ENCODE data around the gene CLNK.

Gene CLNK

GRCh38 chr4:10470505-10470904 lies 214.1 kb downstream of the CLNK start:
- POLR2A ChIA-PET = no interaction called here
- no peak for TF ChIP-seq FOXA1 (IDR thresholded peaks at IDR 0.05)
- DNase-seq (ENCODE audit: extremely low spot score) = no peak
- CTCF ChIA-PET = no interaction called here

DNA sequence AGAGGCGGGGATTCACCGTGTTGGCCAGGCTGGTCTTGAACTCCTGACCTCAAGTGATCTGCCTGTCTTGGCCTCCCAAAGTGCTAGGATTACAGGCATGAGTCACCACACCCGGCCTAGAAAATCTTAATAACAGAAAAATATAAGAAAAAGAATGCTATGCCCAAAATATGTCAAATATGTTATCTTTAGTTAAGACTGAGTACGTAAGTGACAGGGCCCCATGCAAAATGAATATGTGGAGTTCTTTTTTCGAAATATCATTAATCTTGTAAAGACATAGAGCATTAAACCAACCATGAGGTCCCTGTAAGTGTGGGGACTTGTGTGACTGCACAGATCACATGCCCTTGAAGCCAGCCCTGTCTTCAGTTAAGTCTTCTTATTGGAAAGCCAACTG lies 218.4 kb downstream of the CLNK start:
- DNase-seq (ENCODE audit: extremely low spot score) = no peak
- POLR2A ChIA-PET = no interaction called here
- TF ChIP-seq SP1 (IDR thresholded peaks at IDR 0.05) (no peak), LEF1 (IDR thresholded peaks at IDR 0.05; ENCODE audit: borderline replicate concordance) (no peak), SUZ12 (IDR thresholded peaks at IDR 0.05) (no peak), PKNOX1 (IDR thresholded peaks at IDR 0.05) (no peak), L3MBTL2 (conservative IDR thresholded peaks at IDR 0.05) (no peak), NFRKB (IDR thresholded peaks at IDR 0.05) (no peak), FOXK2 (IDR thresholded peaks at IDR 0.05) (no peak)
- CTCF ChIA-PET = no interaction called here

GRCh38 chr4:10462876-10463275 lies 221.7 kb downstream of the CLNK start:
- CTCF ChIA-PET = interaction anchor here (0.7 kb wide), 1 partner anchor 338 kb away, joined by 3 read pairs; no protein-coding TSS in a partner anchor
- no peak for DNase-seq (ENCODE audit: extremely low spot score)
- TF ChIP-seq HDGF (IDR thresholded peaks at IDR 0.05; ENCODE audit: borderline replicate concordance) (no peak), FOXA1 (IDR thresholded peaks at IDR 0.05) (no peak), ELF4 (IDR thresholded peaks at IDR 0.05) (no peak)
- POLR2A ChIA-PET = no interaction called here

DNA sequence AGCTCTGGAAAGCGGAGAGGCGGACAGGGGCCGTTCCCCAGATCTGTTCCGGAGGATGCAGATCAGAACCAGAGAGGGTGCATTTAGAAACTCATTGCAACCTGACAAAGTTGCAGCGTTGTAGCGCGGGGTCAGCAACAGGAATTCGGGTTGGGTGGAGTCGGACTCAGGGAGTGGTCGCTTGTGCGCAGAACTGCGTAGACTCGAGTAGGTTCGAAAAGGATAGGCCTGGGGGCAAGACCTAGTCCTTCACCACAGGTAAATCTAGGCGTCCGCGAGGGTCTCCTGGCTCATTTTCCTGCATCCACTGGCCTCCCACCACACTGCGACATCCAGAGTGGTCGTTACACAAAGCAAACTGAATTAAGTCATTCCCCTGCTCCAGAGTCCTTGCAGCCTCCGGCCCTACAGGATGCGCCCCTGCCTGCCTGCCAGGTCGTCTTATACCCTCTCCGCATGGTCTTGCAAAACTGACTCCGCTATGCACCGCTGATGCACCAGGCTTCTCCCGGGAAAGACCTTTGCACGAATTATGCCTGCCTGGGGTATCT lies 222.6 kb downstream of the CLNK start:
- POLR2A ChIA-PET = no interaction called here

GRCh38 chr4:10461091-10461849 lies 223.3 kb downstream of the CLNK start:
- DNase-seq (ENCODE audit: extremely low spot score) = peak; percentile 86
- TF ChIP-seq L3MBTL2 (conservative IDR thresholded peaks at IDR 0.05) (peak; percentile 61; the same call in 1 of the 2 replicates), ARNT (IDR thresholded peaks at IDR 0.05) (no peak)
- POLR2A ChIA-PET = no interaction called here

More for the DNA sequence above, 222.6 kb downstream of the CLNK start:
- no peak for TF ChIP-seq SP1 (IDR thresholded peaks at IDR 0.05)
- TF ChIP-seq ARNT (IDR thresholded peaks at IDR 0.05) = no peak
- no peak for TF ChIP-seq FOXK2 (IDR thresholded peaks at IDR 0.05)
- no peak for TF ChIP-seq HDGF (IDR thresholded peaks at IDR 0.05; ENCODE audit: borderline replicate concordance)
- TF ChIP-seq BHLHE40 (IDR thresholded peaks at IDR 0.05; ENCODE audit: borderline replicate concordance) = no peak
- no peak for TF ChIP-seq NFRKB (IDR thresholded peaks at IDR 0.05)
- TF ChIP-seq PKNOX1 (IDR thresholded peaks at IDR 0.05) = no peak
- no peak for TF ChIP-seq LEF1 (IDR thresholded peaks at IDR 0.05; ENCODE audit: borderline replicate concordance)
- no peak for TF ChIP-seq L3MBTL2 (conservative IDR thresholded peaks at IDR 0.05)
- no peak for TF ChIP-seq TARDBP (IDR thresholded peaks at IDR 0.05)
- TF ChIP-seq ZNF384 (IDR thresholded peaks at IDR 0.05) = no peak
- TF ChIP-seq CTBP1 (IDR thresholded peaks at IDR 0.05; ENCODE audit: borderline replicate concordance) = no peak
- TF ChIP-seq FOXA1 (IDR thresholded peaks at IDR 0.05) = no peak
- TF ChIP-seq SUZ12 (IDR thresholded peaks at IDR 0.05) = no peak
- no peak for TF ChIP-seq FOXM1 (IDR thresholded peaks at IDR 0.05; ENCODE audit: borderline replicate concordance)
- no peak for TF ChIP-seq ELF4 (IDR thresholded peaks at IDR 0.05)
- CTCF ChIA-PET = interaction anchor here (0.6 to 1.7 kb wide), 3 partner anchors 9 to 76 kb away, joined by 3 to 5 read pairs (median 4); no protein-coding TSS in a partner anchor
- no peak for DNase-seq (ENCODE audit: extremely low spot score)

GRCh38 chr4:10460313-10461047 lies 224.1 kb downstream of the CLNK start:
- TF ChIP-seq BHLHE40 (IDR thresholded peaks at IDR 0.05; ENCODE audit: borderline replicate concordance) (no peak), SUZ12 (IDR thresholded peaks at IDR 0.05) (no peak), SP1 (IDR thresholded peaks at IDR 0.05) (no peak), FOXA1 (IDR thresholded peaks at IDR 0.05) (no peak), PKNOX1 (IDR thresholded peaks at IDR 0.05) (no peak), HDGF (IDR thresholded peaks at IDR 0.05; ENCODE audit: borderline replicate concordance) (no peak), LEF1 (IDR thresholded peaks at IDR 0.05; ENCODE audit: borderline replicate concordance) (no peak), ELF4 (IDR thresholded peaks at IDR 0.05) (no peak), NFRKB (IDR thresholded peaks at IDR 0.05) (no peak), CTBP1 (IDR thresholded peaks at IDR 0.05; ENCODE audit: borderline replicate concordance) (no peak), L3MBTL2 (conservative IDR thresholded peaks at IDR 0.05) (no peak), TARDBP (IDR thresholded peaks at IDR 0.05) (no peak), ARNT (IDR thresholded peaks at IDR 0.05) (no peak), ZNF384 (IDR thresholded peaks at IDR 0.05) (no peak), FOXM1 (IDR thresholded peaks at IDR 0.05; ENCODE audit: borderline replicate concordance) (no peak), FOXK2 (IDR thresholded peaks at IDR 0.05) (no peak)
- ChIA-PET POLR2A (no interaction called here), CTCF (interaction anchor here (0.7 to 1.7 kb wide), 4 partner anchors 18 to 87 kb away, joined by 3 to 5 read pairs (median 4); no protein-coding TSS in a partner anchor)
- DNase-seq (ENCODE audit: extremely low spot score) = no peak

More at GRCh38 chr4:10461091-10461849, 223.3 kb downstream of the CLNK start:
- CTCF ChIA-PET = interaction anchor here (0.6 to 1.7 kb wide), 5 partner anchors 9 to 86 kb away, joined by 3 to 5 read pairs (median 3); no protein-coding TSS in a partner anchor
